ENCODE results near the gene KMT2A.

DNA sequence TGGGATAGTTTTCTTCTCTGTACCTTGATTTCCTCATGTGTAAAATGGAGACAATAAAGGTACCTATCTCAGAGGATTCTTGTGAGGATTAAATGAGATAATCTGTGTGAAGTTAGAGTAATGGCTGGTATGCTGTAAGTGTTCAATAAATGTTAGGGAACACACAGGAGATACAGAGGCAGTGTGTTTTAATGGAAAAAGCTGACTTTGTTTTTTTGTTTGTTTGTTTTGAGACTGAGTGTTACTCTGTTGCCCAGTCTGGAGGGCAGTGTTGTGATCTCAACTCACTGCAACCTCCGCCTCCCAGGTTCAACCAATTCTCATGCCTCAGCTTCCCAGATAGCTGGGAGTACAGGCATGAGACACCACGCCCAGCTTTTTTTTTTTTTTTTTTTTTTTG is 133.4 kb downstream of the KMT2A start:
- TF ChIP-seq POLR2AphosphoS5 (IDR thresholded peaks at IDR 0.05; ENCODE audit: low read depth, low read length) (no peak), POLR2A (IDR thresholded peaks at IDR 0.05; ENCODE audit: low read depth, low read length) (no peak), POU2F2 (IDR thresholded peaks at IDR 0.05; ENCODE audit: low read depth, low read length) (no peak), TAF1 (IDR thresholded peaks at IDR 0.05; ENCODE audit: low read depth, low read length) (no peak), SPI1 (IDR thresholded peaks at IDR 0.05; ENCODE audit: low read depth, low read length) (no peak)
